Measurements from ENCODE around the gene ADIG.
"Not testable (repeated sequence)": the region's sequence is repeated elsewhere in the genome, so short reads cannot be mapped to it uniquely, and the experiment has no call there.

Gene ADIG

GRCh38 chr20:38569747-38570525 is 11.1 kb upstream of the ADIG start:
- no peak for DNase-seq (ENCODE audit: low read depth in 2 of 3, low spot score in 2 of 3)

- no peak for DNase-seq (ENCODE audit: low read depth in 2 of 3, low spot score in 2 of 3)
Measured at GRCh38 chr20:38573413-38573812, 7.6 kb upstream of the ADIG start.

- no peak for DNase-seq (ENCODE audit: low read depth in 2 of 3, low spot score in 2 of 3)
Measured at GRCh38 chr20:38579219-38579910, 1.6 kb upstream of the ADIG start.

GRCh38 chr20:38579921-38580320 is 1.1 kb upstream of the ADIG start:
- no peak for DNase-seq (ENCODE audit: low read depth in 2 of 3, low spot score in 2 of 3)

- no peak for DNase-seq (ENCODE audit: low read depth in 2 of 3, low spot score in 2 of 3)
Measured at GRCh38 chr20:38581830-38582358, 897 bp downstream of the ADIG start.

GRCh38 chr20:38583306-38583705 is 2.3 kb downstream of the ADIG start:
- DNase-seq (ENCODE audit: low read depth in 2 of 3, low spot score in 2 of 3): no peak

- no peak for DNase-seq (ENCODE audit: low read depth in 2 of 3, low spot score in 2 of 3)
Measured at GRCh38 chr20:38584099-38584763, 3.2 kb downstream of the ADIG start.

- DNase-seq (ENCODE audit: low read depth in 2 of 3, low spot score in 2 of 3): no peak
Measured at GRCh38 chr20:38585404-38586180, 4.6 kb downstream of the ADIG start.

GRCh38 chr20:38586181-38586525 is 5.2 kb downstream of the ADIG start:
- DNase-seq (ENCODE audit: low read depth in 2 of 3, low spot score in 2 of 3): no peak

- no peak for DNase-seq (ENCODE audit: low read depth in 2 of 3, low spot score in 2 of 3)
Measured at GRCh38 chr20:38588303-38588702, 7.3 kb downstream of the ADIG start.

- DNase-seq (ENCODE audit: low read depth in 2 of 3, low spot score in 2 of 3): no peak
Measured at GRCh38 chr20:38589351-38589750, 8.4 kb downstream of the ADIG start.

GRCh38 chr20:38589967-38590675 is 9.1 kb downstream of the ADIG start:
- DNase-seq (ENCODE audit: low read depth in 2 of 3, low spot score in 2 of 3): no peak

GRCh38 chr20:38590676-38591473 is 9.9 kb downstream of the ADIG start:
- DNase-seq (ENCODE audit: low read depth in 2 of 3, low spot score in 2 of 3): no peak

GRCh38 chr20:38591474-38592410 is 10.7 kb downstream of the ADIG start:
- DNase-seq (ENCODE audit: low read depth in 2 of 3, low spot score in 2 of 3): no peak

- not testable (repeated sequence) for DNase-seq (ENCODE audit: low read depth in 2 of 3, low spot score in 2 of 3)
Measured at GRCh38 chr20:38592411-38592790, 11.4 kb downstream of the ADIG start.

GRCh38 chr20:38594281-38594680 is 13.3 kb downstream of the ADIG start:
- not testable (repeated sequence) for DNase-seq (ENCODE audit: low read depth in 2 of 3, low spot score in 2 of 3)

GRCh38 chr20:38595886-38596285 is 14.9 kb downstream of the ADIG start:
- DNase-seq (ENCODE audit: low read depth in 2 of 3, low spot score in 2 of 3): not testable (repeated sequence)

GRCh38 chr20:38599410-38599882 is 18.4 kb downstream of the ADIG start:
- DNase-seq (ENCODE audit: low read depth in 2 of 3, low spot score in 2 of 3): no peak

- DNase-seq (ENCODE audit: low read depth in 2 of 3, low spot score in 2 of 3): no peak
Measured at GRCh38 chr20:38600057-38600456, 19.1 kb downstream of the ADIG start.

All from activated CD8-positive, alpha-beta memory T cell treated with anti-CD3 and anti-CD28 coated beads for 48 hours (primary cell).